ENCODE results near the gene MFAP4. TPM values are rescaled to one million over a fixed set of nuclear protein-coding genes. Genes with fewer than 3 reads are reported as not detected.

The MFAP4 gene
- total RNA-seq, 1 experiment from 2014 or later, result 4.0 TPM

DNA sequence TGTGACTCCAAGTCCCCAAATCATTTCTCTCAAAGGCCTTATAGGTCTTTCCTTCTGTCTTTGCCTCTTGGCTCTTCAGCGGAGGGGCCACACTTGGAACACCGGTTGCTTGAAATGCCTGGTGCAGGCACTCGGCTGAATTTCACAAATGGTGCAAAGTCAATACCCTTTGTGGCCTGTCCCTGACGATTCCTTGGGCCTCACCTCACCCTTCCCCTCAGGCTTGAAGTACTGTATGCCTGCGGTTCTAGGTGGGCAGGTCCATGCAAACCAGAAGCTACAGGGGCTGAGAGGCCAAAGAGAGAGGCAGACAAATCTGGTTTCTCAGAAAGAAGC, 20.4 kb downstream of the MFAP4 start:
- ATAC-seq (no peak), DNase-seq (ENCODE audit: low spot score) (no peak)
- CTCF ChIA-PET, result interaction anchor here (1.0 to 5.4 kb wide), 2 partner anchors 81 to 352 kb away, joined by 3 to 91 read pairs; no protein-coding TSS in a partner anchor
- H3K9me3 Mint-ChIP-seq, result no peaks in the 10 kb centered on the region
- no peaks in the 10 kb centered on the region for H3K27me3 Mint-ChIP-seq (ENCODE audit: low read depth)
- TF ChIP-seq, protein P1, sequence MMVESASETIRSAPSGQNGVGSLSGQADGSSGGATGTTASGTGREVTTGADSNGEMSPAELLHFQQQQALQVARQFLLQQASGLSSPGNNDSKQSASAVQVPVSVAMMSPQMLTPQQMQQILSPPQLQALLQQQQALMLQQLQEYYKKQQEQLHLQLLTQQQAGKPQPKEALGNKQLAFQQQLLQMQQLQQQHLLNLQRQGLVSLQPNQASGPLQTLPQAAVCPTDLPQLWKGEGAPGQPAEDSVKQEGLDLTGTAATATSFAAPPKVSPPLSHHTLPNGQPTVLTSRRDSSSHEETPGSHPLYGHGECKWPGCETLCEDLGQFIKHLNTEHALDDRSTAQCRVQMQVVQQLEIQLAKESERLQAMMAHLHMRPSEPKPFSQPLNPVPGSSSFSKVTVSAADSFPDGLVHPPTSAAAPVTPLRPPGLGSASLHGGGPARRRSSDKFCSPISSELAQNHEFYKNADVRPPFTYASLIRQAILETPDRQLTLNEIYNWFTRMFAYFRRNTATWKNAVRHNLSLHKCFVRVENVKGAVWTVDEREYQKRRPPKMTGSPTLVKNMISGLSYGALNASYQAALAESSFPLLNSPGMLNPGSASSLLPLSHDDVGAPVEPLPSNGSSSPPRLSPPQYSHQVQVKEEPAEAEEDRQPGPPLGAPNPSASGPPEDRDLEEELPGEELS (CRISPR knock-in tag; IDR thresholded peaks at IDR 0.05), result no peak
- TF ChIP-seq TEAD1 (CRISPR knock-in tag; IDR thresholded peaks at IDR 0.05) (no peak), TP53 (CRISPR knock-in tag; IDR thresholded peaks at IDR 0.05) (no peak), SMAD3 (CRISPR knock-in tag; IDR thresholded peaks at IDR 0.05; ENCODE audit: borderline replicate concordance) (no peak), CBFB (CRISPR knock-in tag; IDR thresholded peaks at IDR 0.05; ENCODE audit: low read depth) (no peak), ZNF232 (CRISPR knock-in tag; IDR thresholded peaks at IDR 0.05) (no peak), JAZF1 (CRISPR knock-in tag; IDR thresholded peaks at IDR 0.05) (no peak), ETV6 (CRISPR knock-in tag; IDR thresholded peaks at IDR 0.05) (no peak), NFYB (CRISPR knock-in tag; conservative IDR thresholded peaks at IDR 0.05; ENCODE audit: low read depth) (no peak), NFE2L1 (CRISPR knock-in tag; IDR thresholded peaks at IDR 0.05) (no peak), OVOL2 (CRISPR knock-in tag; IDR thresholded peaks at IDR 0.05; ENCODE audit: borderline replicate concordance) (no peak), ZNF317 (CRISPR knock-in tag; IDR thresholded peaks at IDR 0.05; ENCODE audit: borderline replicate concordance, low read depth) (no peak)
- TF ChIP-seq, protein P2, sequence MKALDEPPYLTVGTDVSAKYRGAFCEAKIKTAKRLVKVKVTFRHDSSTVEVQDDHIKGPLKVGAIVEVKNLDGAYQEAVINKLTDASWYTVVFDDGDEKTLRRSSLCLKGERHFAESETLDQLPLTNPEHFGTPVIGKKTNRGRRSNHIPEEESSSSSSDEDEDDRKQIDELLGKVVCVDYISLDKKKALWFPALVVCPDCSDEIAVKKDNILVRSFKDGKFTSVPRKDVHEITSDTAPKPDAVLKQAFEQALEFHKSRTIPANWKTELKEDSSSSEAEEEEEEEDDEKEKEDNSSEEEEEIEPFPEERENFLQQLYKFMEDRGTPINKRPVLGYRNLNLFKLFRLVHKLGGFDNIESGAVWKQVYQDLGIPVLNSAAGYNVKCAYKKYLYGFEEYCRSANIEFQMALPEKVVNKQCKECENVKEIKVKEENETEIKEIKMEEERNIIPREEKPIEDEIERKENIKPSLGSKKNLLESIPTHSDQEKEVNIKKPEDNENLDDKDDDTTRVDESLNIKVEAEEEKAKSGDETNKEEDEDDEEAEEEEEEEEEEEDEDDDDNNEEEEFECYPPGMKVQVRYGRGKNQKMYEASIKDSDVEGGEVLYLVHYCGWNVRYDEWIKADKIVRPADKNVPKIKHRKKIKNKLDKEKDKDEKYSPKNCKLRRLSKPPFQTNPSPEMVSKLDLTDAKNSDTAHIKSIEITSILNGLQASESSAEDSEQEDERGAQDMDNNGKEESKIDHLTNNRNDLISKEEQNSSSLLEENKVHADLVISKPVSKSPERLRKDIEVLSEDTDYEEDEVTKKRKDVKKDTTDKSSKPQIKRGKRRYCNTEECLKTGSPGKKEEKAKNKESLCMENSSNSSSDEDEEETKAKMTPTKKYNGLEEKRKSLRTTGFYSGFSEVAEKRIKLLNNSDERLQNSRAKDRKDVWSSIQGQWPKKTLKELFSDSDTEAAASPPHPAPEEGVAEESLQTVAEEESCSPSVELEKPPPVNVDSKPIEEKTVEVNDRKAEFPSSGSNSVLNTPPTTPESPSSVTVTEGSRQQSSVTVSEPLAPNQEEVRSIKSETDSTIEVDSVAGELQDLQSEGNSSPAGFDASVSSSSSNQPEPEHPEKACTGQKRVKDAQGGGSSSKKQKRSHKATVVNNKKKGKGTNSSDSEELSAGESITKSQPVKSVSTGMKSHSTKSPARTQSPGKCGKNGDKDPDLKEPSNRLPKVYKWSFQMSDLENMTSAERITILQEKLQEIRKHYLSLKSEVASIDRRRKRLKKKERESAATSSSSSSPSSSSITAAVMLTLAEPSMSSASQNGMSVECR (CRISPR knock-in tag; IDR thresholded peaks at IDR 0.05; ENCODE audit: borderline replicate concordance), result no peak
- TF ChIP-seq, protein P3, sequence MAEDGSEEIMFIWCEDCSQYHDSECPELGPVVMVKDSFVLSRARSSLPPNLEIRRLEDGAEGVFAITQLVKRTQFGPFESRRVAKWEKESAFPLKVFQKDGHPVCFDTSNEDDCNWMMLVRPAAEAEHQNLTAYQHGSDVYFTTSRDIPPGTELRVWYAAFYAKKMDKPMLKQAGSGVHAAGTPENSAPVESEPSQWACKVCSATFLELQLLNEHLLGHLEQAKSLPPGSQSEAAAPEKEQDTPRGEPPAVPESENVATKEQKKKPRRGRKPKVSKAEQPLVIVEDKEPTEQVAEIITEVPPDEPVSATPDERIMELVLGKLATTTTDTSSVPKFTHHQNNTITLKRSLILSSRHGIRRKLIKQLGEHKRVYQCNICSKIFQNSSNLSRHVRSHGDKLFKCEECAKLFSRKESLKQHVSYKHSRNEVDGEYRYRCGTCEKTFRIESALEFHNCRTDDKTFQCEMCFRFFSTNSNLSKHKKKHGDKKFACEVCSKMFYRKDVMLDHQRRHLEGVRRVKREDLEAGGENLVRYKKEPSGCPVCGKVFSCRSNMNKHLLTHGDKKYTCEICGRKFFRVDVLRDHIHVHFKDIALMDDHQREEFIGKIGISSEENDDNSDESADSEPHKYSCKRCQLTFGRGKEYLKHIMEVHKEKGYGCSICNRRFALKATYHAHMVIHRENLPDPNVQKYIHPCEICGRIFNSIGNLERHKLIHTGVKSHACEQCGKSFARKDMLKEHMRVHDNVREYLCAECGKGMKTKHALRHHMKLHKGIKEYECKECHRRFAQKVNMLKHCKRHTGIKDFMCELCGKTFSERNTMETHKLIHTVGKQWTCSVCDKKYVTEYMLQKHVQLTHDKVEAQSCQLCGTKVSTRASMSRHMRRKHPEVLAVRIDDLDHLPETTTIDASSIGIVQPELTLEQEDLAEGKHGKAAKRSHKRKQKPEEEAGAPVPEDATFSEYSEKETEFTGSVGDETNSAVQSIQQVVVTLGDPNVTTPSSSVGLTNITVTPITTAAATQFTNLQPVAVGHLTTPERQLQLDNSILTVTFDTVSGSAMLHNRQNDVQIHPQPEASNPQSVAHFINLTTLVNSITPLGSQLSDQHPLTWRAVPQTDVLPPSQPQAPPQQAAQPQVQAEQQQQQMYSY (CRISPR knock-in tag; IDR thresholded peaks at IDR 0.05), result no peak
- TF ChIP-seq, protein P4, sequence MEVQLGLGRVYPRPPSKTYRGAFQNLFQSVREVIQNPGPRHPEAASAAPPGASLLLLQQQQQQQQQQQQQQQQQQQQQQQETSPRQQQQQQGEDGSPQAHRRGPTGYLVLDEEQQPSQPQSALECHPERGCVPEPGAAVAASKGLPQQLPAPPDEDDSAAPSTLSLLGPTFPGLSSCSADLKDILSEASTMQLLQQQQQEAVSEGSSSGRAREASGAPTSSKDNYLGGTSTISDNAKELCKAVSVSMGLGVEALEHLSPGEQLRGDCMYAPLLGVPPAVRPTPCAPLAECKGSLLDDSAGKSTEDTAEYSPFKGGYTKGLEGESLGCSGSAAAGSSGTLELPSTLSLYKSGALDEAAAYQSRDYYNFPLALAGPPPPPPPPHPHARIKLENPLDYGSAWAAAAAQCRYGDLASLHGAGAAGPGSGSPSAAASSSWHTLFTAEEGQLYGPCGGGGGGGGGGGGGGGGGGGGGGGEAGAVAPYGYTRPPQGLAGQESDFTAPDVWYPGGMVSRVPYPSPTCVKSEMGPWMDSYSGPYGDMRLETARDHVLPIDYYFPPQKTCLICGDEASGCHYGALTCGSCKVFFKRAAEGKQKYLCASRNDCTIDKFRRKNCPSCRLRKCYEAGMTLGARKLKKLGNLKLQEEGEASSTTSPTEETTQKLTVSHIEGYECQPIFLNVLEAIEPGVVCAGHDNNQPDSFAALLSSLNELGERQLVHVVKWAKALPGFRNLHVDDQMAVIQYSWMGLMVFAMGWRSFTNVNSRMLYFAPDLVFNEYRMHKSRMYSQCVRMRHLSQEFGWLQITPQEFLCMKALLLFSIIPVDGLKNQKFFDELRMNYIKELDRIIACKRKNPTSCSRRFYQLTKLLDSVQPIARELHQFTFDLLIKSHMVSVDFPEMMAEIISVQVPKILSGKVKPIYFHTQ (CRISPR knock-in tag; IDR thresholded peaks at IDR 0.05), result no peak
- TF ChIP-seq, protein P5, sequence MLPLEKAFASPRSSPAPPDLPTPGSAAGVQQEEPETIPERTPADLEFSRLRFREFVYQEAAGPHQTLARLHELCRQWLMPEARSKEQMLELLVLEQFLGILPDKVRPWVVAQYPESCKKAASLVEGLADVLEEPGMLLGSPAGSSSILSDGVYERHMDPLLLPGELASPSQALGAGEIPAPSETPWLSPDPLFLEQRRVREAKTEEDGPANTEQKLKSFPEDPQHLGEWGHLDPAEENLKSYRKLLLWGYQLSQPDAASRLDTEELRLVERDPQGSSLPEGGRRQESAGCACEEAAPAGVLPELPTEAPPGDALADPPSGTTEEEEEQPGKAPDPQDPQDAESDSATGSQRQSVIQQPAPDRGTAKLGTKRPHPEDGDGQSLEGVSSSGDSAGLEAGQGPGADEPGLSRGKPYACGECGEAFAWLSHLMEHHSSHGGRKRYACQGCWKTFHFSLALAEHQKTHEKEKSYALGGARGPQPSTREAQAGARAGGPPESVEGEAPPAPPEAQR (CRISPR knock-in tag; IDR thresholded peaks at IDR 0.05), result no peak
- H3K4me3 Mint-ChIP-seq, result no peak overlapping the region
- no peaks in the 10 kb centered on the region for H3K36me3 Mint-ChIP-seq
- H3K27ac Mint-ChIP-seq, result no peak overlapping the region
- H3K4me1 Mint-ChIP-seq, result peaks cover 18% of the 10 kb centered on the region
- POLR2A ChIA-PET, result no interaction called here
